ENCODE results near the gene SEPTIN11.
A peak's percentile ranks its signal among the peaks of the same experiment; 100 is the strongest.

Gene SEPTIN11

DNA sequence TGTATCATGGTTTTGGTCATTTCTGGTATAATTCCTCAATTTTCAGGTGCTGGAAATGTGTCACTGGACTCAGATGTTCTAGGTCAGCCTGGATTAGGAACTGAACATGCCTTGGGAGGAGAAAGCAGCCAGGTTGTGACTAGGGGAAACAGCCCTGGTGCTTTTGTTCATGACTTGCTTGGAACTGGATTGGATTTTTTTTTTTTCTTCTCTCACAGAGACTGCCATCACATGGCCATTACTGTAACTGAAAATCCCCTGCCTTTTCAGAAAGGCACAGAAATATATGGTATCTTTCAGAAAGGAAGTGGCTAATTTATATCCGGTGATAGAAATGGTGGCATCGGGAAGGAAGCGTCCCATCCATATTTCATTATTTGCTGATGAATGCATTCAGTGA, 34.6 kb downstream of the SEPTIN11 start:
- no peak for DNase-seq (ENCODE audit: low read depth)

DNA sequence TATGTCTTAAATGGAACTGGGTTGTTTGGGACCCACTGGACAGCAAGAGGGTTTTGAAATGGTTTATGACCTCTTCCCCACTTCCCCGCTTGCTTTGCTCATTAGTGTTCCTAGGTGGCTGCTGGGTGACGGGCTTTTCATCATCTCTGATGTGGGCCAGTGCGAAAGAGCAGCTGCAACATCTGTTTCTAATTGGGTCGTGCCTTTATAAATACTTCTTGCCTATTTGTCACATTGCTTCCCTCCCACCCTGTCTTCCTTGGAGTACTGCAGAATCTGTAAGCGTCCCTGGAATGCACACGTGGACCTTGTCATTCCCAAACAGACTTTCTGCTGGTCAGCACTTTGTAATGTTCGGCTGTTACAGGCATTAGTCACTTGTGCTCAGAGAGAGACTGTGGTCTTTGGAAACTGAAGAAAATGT, 35.2 kb downstream of the SEPTIN11 start:
- TF ChIP-seq, protein P1, sequence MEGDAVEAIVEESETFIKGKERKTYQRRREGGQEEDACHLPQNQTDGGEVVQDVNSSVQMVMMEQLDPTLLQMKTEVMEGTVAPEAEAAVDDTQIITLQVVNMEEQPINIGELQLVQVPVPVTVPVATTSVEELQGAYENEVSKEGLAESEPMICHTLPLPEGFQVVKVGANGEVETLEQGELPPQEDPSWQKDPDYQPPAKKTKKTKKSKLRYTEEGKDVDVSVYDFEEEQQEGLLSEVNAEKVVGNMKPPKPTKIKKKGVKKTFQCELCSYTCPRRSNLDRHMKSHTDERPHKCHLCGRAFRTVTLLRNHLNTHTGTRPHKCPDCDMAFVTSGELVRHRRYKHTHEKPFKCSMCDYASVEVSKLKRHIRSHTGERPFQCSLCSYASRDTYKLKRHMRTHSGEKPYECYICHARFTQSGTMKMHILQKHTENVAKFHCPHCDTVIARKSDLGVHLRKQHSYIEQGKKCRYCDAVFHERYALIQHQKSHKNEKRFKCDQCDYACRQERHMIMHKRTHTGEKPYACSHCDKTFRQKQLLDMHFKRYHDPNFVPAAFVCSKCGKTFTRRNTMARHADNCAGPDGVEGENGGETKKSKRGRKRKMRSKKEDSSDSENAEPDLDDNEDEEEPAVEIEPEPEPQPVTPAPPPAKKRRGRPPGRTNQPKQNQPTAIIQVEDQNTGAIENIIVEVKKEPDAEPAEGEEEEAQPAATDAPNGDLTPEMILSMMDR (IDR thresholded peaks at IDR 0.05; ENCODE audit: control insufficient read depth, extremely low read depth, insufficient read depth): no peak
- no peak for DNase-seq (ENCODE audit: low read depth)
- H3K4me3 ChIP-seq (ENCODE audit: low read depth, low read length): no peak overlapping the region

More for the DNA sequence above, 34.6 kb downstream of the SEPTIN11 start:
- TF ChIP-seq, protein P1 (IDR thresholded peaks at IDR 0.05; ENCODE audit: control insufficient read depth, extremely low read depth, insufficient read depth): 0 out of 2 replicates have a peak, but pooled peaks have one; percentile 4
- no peak overlapping the region for H3K4me3 ChIP-seq (ENCODE audit: low read depth, low read length)

DNA sequence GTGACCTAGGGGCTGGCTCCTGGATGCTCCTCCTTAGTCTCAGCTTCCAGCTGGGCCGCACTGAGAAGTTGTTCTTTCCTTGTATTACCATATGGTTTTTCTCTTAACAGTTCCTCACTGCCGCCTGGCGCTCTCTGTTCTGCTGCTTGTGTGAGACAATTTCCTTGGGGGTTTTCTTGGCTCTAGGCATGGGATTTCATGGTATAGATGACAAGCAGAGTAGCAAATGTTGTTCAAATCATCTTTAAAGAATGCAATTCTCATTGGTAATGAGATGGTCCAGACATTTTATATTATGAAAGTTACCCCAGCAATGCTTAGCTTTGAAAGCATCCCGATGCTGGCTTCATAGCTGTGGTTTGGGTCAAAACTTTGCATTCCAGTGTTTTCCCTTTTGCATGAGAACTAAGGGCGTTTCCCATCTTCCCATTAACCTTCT, 37.6 kb downstream of the SEPTIN11 start:
- H3K4me3 ChIP-seq (ENCODE audit: low read depth, low read length): no peak overlapping the region
- TF ChIP-seq, protein P1 (IDR thresholded peaks at IDR 0.05; ENCODE audit: control insufficient read depth, extremely low read depth, insufficient read depth): no peak
- DNase-seq (ENCODE audit: low read depth): no peak

DNA sequence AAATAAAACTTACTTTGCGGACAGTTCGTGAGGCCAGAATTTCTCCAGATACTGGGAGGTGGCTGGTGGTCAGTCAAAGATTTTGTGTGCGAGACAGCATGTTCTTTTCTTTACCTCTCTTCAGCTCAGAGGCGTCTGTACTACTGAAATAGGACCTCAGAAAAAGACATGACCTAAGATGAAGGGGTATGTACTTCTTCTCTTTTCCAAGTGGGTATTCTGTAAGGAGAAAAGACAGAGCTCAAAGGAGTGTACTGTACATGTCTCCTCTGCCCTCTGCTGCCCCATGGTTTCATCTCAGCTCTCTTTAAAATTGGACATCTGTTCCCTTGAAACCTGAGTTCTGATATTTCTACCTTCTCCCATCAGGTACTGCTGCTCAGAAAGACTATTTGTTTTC, 38.1 kb downstream of the SEPTIN11 start:
- no peak overlapping the region for H3K4me3 ChIP-seq (ENCODE audit: low read depth, low read length)
- no peak for DNase-seq (ENCODE audit: low read depth)
- TF ChIP-seq, protein P1 (IDR thresholded peaks at IDR 0.05; ENCODE audit: control insufficient read depth, extremely low read depth, insufficient read depth): no peak

DNA sequence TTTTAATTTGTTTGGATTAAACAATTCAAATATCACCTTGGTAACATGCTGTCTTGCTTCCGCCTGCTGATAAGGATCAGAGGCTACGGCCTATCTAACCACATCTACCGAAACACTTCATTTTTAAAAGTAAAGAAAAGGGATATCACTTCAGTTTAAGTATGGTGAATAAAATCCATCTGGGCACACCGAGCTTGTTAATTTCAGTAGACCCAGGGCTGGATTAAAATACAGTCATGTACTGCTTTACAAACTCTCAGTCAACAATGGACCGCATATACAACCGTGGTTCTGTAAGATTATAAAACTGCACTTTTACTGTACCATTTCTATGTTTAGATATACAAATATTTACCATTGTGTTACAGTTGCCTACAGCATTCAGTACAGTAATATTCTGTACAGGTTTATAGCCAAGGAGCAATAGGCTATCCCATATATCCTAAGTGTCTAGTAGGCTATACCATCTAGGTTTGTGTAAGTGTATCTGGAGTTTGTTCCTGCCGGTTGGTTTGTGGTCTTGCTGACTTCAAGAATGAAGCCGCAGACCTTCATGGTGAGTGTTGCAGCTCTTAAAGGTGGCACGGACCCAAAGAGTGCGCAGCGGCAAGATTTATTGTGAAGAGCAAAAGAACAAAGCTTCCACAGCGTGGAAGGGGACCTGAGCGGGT, 40.0 kb downstream of the SEPTIN11 start:
- TF ChIP-seq, protein P1 (IDR thresholded peaks at IDR 0.05; ENCODE audit: control insufficient read depth, extremely low read depth, insufficient read depth): no peak
- peak; percentile 57 for DNase-seq (ENCODE audit: low read depth)
- H3K4me3 ChIP-seq (ENCODE audit: low read depth, low read length): 0 out of 2 replicates have a peak overlapping the region, but pooled peaks have one; percentile 25

DNA sequence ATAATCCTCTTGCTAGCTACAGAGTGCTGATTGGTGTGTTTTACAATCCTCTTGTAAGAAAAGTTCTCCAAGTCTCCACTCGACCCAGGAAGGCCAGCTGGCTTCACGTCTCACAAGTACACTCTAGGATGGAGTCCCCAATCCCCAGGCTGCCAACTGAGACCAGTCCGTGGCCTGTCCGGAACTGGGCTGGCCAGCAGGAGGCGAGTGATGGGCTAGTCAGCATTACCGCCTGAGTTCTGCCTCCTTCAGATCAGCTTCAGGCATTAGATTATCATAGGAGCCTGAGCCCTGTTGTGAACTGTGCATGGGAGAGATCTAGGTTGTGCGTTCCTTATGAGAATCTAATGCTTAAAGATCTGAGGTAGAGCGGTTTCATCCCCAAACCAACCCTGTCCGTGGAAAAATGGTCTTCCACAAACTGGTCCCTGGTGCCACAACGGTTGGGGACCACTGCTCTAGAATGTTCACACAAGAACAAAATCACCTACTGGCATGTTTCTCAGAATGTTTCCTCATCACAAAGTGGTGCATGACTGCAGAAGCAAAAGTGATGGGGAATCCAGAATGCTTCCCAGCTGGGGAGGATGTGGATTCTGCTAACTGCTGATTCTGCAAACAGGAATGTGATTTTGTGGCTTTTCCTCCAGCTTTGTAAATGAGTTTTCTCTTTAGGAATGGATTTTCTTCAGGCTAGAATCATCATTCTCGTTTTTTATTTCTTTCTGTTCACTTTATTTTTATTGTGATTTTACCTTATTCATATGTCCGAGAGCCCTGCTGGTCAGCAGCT, 40.9 kb downstream of the SEPTIN11 start:
- no peak for DNase-seq (ENCODE audit: low read depth)
- H3K4me3 ChIP-seq (ENCODE audit: low read depth, low read length): no peak overlapping the region

More for the DNA sequence above, 40.9 kb downstream of the SEPTIN11 start:
- TF ChIP-seq, protein P1 (IDR thresholded peaks at IDR 0.05; ENCODE audit: control insufficient read depth, extremely low read depth, insufficient read depth): no peak
